ENCODE data around the gene KIAA0513. TPM values are rescaled to one million over a fixed set of nuclear protein-coding genes. Genes with fewer than 3 reads are reported as not detected.

The KIAA0513 gene
- total RNA-seq, 4 donors from 2014 or later: 18.5 to 41.3 (median 34.5) TPM

GRCh38 chr16:85046931-85047866 is 19.6 kb downstream of the KIAA0513 start:
- peak; percentile 72 for DNase-seq
- peak overlapping the region in 2 of 4 donors; percentile 8 to 27 for H3K4me3 ChIP-seq
- peaks cover 15 to 60% (median 37%) of the 10 kb centered on the region in 4 donors for H3K4me1 ChIP-seq
- no peaks in the 10 kb centered on the region for H3K36me3 ChIP-seq
- TF ChIP-seq POLR2A (IDR thresholded peaks at IDR 0.05) (peak; percentile 23), EP300 (IDR thresholded peaks at IDR 0.05; ENCODE audit: low read depth) (no peak), POLR2AphosphoS5 (IDR thresholded peaks at IDR 0.05) (peak in 2 of 3 donors; percentile 11 to 49)
- TF ChIP-seq, protein P1, sequence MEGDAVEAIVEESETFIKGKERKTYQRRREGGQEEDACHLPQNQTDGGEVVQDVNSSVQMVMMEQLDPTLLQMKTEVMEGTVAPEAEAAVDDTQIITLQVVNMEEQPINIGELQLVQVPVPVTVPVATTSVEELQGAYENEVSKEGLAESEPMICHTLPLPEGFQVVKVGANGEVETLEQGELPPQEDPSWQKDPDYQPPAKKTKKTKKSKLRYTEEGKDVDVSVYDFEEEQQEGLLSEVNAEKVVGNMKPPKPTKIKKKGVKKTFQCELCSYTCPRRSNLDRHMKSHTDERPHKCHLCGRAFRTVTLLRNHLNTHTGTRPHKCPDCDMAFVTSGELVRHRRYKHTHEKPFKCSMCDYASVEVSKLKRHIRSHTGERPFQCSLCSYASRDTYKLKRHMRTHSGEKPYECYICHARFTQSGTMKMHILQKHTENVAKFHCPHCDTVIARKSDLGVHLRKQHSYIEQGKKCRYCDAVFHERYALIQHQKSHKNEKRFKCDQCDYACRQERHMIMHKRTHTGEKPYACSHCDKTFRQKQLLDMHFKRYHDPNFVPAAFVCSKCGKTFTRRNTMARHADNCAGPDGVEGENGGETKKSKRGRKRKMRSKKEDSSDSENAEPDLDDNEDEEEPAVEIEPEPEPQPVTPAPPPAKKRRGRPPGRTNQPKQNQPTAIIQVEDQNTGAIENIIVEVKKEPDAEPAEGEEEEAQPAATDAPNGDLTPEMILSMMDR (IDR thresholded peaks at IDR 0.05): no peak
- H3K27me3 ChIP-seq: no peaks in the 10 kb centered on the region
- intact Hi-C loops (cut with DNase I; ENCODE audit: low total_unique reads): no loop called here
- 61 to 64% methylated on average over 8 to 20 of the region's 20 CpGs for WGBS, 2 donors (ENCODE audit: low coverage in 1 of 2)
- H3K9me3 ChIP-seq: no peaks in the 10 kb centered on the region
- H3K27ac ChIP-seq: peak overlapping the region; percentile 86 to 91 (median 90)
- in situ Hi-C loops (cut with MboI; ENCODE audit: low pct_ligation_motif_present in 1 of 4, low pct_unique_long_range_greater_than_20kb in 1 of 4, low sequenced_read_pairs in 3 of 4): no loop called here

DNA sequence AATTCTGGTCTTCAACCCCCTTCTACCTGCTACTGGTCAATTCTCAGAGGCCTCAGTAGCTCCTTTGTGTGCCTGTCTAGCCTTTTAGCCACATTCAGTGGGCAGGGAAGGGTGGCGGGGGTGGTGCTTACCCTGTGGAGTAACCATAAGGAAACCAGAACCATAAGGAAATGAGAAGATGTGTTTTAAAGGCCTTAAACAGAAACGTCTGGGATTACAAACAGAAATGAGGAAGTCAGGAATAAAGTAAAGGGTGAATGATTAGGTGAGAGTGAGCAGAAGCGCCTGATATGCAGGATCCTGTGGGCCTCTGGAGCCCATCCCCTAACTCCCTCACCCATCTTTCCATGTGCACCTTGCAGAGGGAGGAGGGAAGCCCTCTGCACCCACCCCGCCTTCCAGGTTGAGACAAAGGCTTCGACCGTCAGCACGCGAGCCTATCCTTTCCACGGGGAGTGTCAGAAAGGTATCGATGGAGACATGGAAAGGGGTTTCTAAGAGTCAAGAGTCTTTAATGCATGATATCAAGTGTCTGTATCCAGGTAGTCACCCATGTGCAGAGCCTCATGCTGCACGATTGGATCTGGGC is 20.4 kb downstream of the KIAA0513 start:
- no peaks in the 10 kb centered on the region for H3K36me3 ChIP-seq
- in situ Hi-C loops (cut with MboI; ENCODE audit: low pct_ligation_motif_present in 1 of 4, low pct_unique_long_range_greater_than_20kb in 1 of 4, low sequenced_read_pairs in 3 of 4): no loop called here
- DNase-seq: peak; percentile 82
- TF ChIP-seq EP300 (IDR thresholded peaks at IDR 0.05; ENCODE audit: low read depth) (no peak), POLR2A (IDR thresholded peaks at IDR 0.05) (peak; percentile 19), POLR2AphosphoS5 (IDR thresholded peaks at IDR 0.05) (peak in 2 of 3 donors; percentile 35 to 61)
- peaks cover 15 to 56% (median 37%) of the 10 kb centered on the region in 4 donors for H3K4me1 ChIP-seq
- peak overlapping the region; percentile 86 to 91 (median 90) for H3K27ac ChIP-seq
- H3K27me3 ChIP-seq: no peaks in the 10 kb centered on the region
- peak overlapping the region in 2 of 4 donors; percentile 8 to 27 for H3K4me3 ChIP-seq
- H3K9me3 ChIP-seq: no peaks in the 10 kb centered on the region
- intact Hi-C loops (cut with DNase I; ENCODE audit: low total_unique reads): no loop called here
- WGBS, 2 donors (ENCODE audit: low coverage in 1 of 2): 52 to 59% methylated on average over 8 to 11 of the region's 11 CpGs

- Histone ChIP-seq H3K4me3 (no peak overlapping the region), H3K36me3 (no peaks in the 10 kb centered on the region), H3K9me3 (no peaks in the 10 kb centered on the region), H3K4me1 (peaks cover 15 to 56% (median 37%) of the 10 kb centered on the region in 4 donors), H3K27ac (peak overlapping the region; percentile 86 to 91 (median 90)), H3K27me3 (no peaks in the 10 kb centered on the region)
- TF ChIP-seq POLR2A (IDR thresholded peaks at IDR 0.05): no peak
- TF ChIP-seq, protein P1 (IDR thresholded peaks at IDR 0.05): no peak
- no peak for TF ChIP-seq EP300 (IDR thresholded peaks at IDR 0.05; ENCODE audit: low read depth)
- TF ChIP-seq POLR2AphosphoS5 (IDR thresholded peaks at IDR 0.05): no peak
- DNase-seq: no peak
- 89 to 95% methylated on average over 4 to 17 of the region's 17 CpGs for WGBS, 2 donors (ENCODE audit: low coverage in 1 of 2)
- in situ Hi-C loops (cut with MboI; ENCODE audit: low pct_ligation_motif_present in 1 of 4, low pct_unique_long_range_greater_than_20kb in 1 of 4, low sequenced_read_pairs in 3 of 4) (no loop called here), intact Hi-C loops (cut with DNase I; ENCODE audit: low total_unique reads) (no loop called here)
Observed at GRCh38 chr16:85048921-85049562, 21.4 kb downstream of the KIAA0513 start.

- Histone ChIP-seq H3K27ac (peak overlapping the region in 3 of 4 donors; percentile 86 to 91 (median 89)), H3K4me1 (peaks cover 19 to 61% (median 41%) of the 10 kb centered on the region in 4 donors), H3K4me3 (no peak overlapping the region), H3K9me3 (no peaks in the 10 kb centered on the region), H3K36me3 (no peaks in the 10 kb centered on the region), H3K27me3 (no peaks in the 10 kb centered on the region)
- TF ChIP-seq POLR2A (IDR thresholded peaks at IDR 0.05) (no peak), EP300 (IDR thresholded peaks at IDR 0.05; ENCODE audit: low read depth) (no peak), POLR2AphosphoS5 (IDR thresholded peaks at IDR 0.05) (no peak)
- TF ChIP-seq, protein P1 (IDR thresholded peaks at IDR 0.05): no peak
- peak; percentile 49 for DNase-seq
- 85 to 88% methylated on average over 3 to 15 of the region's 15 CpGs for WGBS, 2 donors (ENCODE audit: low coverage in 1 of 2)
- in situ Hi-C loops (cut with MboI; ENCODE audit: low pct_ligation_motif_present in 1 of 4, low pct_unique_long_range_greater_than_20kb in 1 of 4, low sequenced_read_pairs in 3 of 4) (no loop called here), intact Hi-C loops (cut with DNase I; ENCODE audit: low total_unique reads) (no loop called here)
Observed at GRCh38 chr16:85049706-85050305, 22.2 kb downstream of the KIAA0513 start.
